Measurements from ENCODE around the gene LIN54. TPM values are rescaled to one million over a fixed set of nuclear protein-coding genes. Genes with fewer than 3 reads are reported as not detected.

Gene LIN54
- total and polyA plus RNA-seq, 8 donors = 1.1 to 5.7 (median 3.1) TPM

GRCh38 chr4:82968972-82969371, 41.7 kb downstream of the LIN54 start:
- H3K27ac ChIP-seq = no peak overlapping the region
- intact Hi-C loops (cut with DNase I) = no loop called here
- TF ChIP-seq, protein P1, sequence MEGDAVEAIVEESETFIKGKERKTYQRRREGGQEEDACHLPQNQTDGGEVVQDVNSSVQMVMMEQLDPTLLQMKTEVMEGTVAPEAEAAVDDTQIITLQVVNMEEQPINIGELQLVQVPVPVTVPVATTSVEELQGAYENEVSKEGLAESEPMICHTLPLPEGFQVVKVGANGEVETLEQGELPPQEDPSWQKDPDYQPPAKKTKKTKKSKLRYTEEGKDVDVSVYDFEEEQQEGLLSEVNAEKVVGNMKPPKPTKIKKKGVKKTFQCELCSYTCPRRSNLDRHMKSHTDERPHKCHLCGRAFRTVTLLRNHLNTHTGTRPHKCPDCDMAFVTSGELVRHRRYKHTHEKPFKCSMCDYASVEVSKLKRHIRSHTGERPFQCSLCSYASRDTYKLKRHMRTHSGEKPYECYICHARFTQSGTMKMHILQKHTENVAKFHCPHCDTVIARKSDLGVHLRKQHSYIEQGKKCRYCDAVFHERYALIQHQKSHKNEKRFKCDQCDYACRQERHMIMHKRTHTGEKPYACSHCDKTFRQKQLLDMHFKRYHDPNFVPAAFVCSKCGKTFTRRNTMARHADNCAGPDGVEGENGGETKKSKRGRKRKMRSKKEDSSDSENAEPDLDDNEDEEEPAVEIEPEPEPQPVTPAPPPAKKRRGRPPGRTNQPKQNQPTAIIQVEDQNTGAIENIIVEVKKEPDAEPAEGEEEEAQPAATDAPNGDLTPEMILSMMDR (IDR thresholded peaks at IDR 0.05) = no peak
- H3K36me3 ChIP-seq = no peaks in the 10 kb centered on the region
- no peak overlapping the region for H3K4me3 ChIP-seq
- DNase-seq = no peak
- WGBS, 2 donors = 63 to 76% methylated on average over 4 of the region's 4 CpGs
- H3K9me3 ChIP-seq = no peaks in the 10 kb centered on the region
- ATAC-seq = no peak
- FAIRE-seq = no peak
- H3K27me3 ChIP-seq = no peaks in the 10 kb centered on the region
- H3K4me1 ChIP-seq = no peaks in the 10 kb centered on the region

DNA sequence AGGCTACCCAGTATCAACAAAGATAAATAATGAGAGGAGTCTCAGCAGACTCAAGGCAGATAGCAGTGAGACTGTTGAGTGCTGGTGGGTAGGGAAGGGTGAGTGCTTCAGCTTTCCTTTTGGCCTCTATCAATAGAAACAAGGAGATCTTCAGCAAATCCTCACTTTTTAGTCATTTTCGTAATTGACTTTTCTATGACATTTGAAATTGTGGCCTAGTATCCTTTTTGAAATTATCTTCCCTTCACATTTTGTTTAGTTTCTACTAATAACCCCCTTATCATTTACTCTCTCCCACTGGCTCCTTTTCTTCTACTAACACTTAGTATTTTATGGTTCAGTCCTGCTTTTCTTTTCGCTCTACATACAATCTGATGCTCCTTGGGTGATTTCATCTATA, 44.9 kb downstream of the LIN54 start:
- ATAC-seq = no peak
- Histone ChIP-seq H3K27ac (no peak overlapping the region), H3K4me3 (no peak overlapping the region), H3K4me1 (no peaks in the 10 kb centered on the region), H3K27me3 (no peaks in the 10 kb centered on the region), H3K36me3 (no peaks in the 10 kb centered on the region), H3K9me3 (no peaks in the 10 kb centered on the region)
- no peak for DNase-seq
- WGBS, 2 donors = 97 to 98% methylated on average over 2 of the region's 2 CpGs
- FAIRE-seq = no peak
- TF ChIP-seq, protein P1 (IDR thresholded peaks at IDR 0.05) = no peak
- intact Hi-C loops (cut with DNase I) = no loop called here

DNA sequence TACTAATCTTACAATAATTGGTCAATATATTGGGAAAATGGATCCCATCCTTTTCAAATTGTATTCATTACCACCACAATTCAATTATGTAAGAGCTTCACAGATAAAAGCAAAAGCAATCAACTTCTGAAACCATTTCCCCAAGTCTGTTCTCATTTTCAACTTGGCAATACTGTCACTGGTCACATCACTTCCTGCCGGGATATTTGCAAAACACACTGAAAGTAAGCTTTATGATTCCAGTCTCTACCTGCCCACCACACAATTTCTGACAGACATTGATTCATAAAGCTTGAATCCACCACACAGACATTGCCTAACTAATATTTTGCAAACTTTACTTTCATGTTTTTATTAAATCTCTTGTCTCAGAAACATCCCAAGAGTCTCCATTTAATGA, 53.6 kb downstream of the LIN54 start:
- 95 to 100% methylated on average over 1 of the region's 1 CpG for WGBS, 2 donors
- H3K4me3 ChIP-seq = no peak overlapping the region
- TF ChIP-seq, protein P1 (IDR thresholded peaks at IDR 0.05) = no peak
- FAIRE-seq = no peak
- ATAC-seq = no peak
- intact Hi-C loops (cut with DNase I) = no loop called here
- H3K36me3 ChIP-seq = no peaks in the 10 kb centered on the region
- H3K27me3 ChIP-seq = no peaks in the 10 kb centered on the region
- no peak overlapping the region for H3K27ac ChIP-seq
- H3K9me3 ChIP-seq = no peaks in the 10 kb centered on the region
- H3K4me1 ChIP-seq = no peaks in the 10 kb centered on the region
- no peak for DNase-seq

GRCh38 chr4:82954212-82954611, 56.4 kb downstream of the LIN54 start:
- no peak for FAIRE-seq
- intact Hi-C loops (cut with DNase I) = no loop called here

DNA sequence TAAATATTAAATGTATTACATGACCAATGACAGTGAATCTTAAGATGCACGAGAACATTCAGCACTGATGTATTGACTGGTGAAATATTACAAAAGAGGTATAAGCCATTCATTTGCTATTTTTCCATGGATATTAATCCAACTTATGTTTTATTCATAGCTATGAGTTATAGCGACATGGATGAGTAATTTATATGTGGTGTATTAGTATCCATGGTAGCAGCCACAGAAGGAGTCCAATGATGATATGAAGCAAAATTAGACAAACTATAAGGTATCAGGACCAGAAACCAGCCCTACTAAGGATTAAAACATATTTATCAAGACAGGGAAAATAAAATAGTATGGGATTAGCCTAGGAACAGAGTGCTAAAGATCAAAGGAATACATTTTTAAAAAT, 59.4 kb downstream of the LIN54 start:
- no peak for DNase-seq
- Histone ChIP-seq H3K27me3 (no peaks in the 10 kb centered on the region), H3K4me1 (no peaks in the 10 kb centered on the region), H3K9me3 (no peaks in the 10 kb centered on the region), H3K4me3 (no peak overlapping the region), H3K36me3 (no peaks in the 10 kb centered on the region), H3K27ac (no peak overlapping the region)
- no peak for ATAC-seq
- intact Hi-C loops (cut with DNase I) = no loop called here
- TF ChIP-seq, protein P1 (IDR thresholded peaks at IDR 0.05) = no peak
- 96 to 99% methylated on average over 2 of the region's 2 CpGs for WGBS, 2 donors
- FAIRE-seq = no peak

More at GRCh38 chr4:82954212-82954611, 56.4 kb downstream of the LIN54 start:
- Histone ChIP-seq H3K27me3 (no peaks in the 10 kb centered on the region), H3K9me3 (no peaks in the 10 kb centered on the region), H3K4me1 (no peaks in the 10 kb centered on the region), H3K36me3 (no peaks in the 10 kb centered on the region), H3K27ac (no peak overlapping the region), H3K4me3 (no peak overlapping the region)
- DNase-seq (no peak), ATAC-seq (no peak)
- TF ChIP-seq, protein P1 (IDR thresholded peaks at IDR 0.05) = no peak
- WGBS, 2 donors = 95 to 97% methylated on average over 4 of the region's 4 CpGs

Data from pancreas (tissue), 10 donors.